HuH-7 (cell line): ENCODE results near the gene HOXD11.
A peak's percentile ranks its signal among the peaks of the same experiment; 100 is the strongest.

Source experiments
- DNase-seq: peaks from one replicate; pipeline ENCODE4 v3.0.0; 2011; ENCODE audit warnings: low spot score

Gene HOXD11

DNA sequence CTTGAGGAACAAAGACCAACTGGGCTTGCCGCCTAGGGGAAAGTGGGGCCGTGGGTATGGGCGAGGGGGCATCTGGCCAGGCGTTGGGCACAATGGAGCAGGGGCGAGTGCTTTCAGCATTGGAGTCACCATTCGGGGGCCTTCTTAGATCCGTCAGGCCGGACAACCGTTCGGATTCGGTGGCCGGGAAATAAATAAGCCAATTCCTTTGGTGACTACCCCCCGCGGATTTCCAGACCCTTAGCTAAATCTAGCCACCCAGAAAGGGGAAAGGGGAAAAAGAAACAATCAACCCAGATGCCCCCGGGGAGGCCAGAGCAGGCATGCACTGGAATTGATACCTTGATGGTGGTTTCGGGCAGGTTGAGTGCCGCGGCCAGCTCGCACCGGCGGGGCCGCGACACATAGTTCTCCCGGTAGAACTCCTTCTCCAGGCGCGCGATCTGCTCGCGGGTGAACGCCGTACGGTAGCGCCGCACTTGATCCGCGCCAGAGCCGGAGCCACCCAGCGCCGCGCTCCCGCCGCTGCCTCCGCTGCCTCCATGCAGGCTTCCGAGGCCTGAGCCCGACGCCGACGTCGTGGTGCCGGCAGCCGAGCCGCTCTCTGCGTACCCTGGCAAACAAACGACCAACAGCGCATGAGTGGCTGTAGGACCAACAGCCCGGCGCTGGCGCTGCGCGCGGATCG, 25.1 kb upstream of the HOXD11 start:
- DNase-seq: no peak

DNA sequence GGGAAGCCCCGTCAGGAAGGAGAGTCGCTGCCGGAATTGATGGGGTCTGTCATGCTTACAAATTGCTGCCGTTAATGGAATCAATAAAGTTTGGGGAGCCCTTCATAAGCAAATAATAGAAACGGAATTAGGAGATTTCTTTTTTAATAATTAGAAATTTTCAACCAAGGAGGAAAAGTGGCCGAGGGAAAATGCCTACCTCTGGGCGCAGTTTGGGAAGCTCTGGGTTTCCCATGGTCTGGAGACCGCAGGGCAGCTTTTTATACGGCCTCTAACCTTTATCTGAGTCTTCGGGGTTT, 24.6 kb upstream of the HOXD11 start:
- DNase-seq: no peak

DNA sequence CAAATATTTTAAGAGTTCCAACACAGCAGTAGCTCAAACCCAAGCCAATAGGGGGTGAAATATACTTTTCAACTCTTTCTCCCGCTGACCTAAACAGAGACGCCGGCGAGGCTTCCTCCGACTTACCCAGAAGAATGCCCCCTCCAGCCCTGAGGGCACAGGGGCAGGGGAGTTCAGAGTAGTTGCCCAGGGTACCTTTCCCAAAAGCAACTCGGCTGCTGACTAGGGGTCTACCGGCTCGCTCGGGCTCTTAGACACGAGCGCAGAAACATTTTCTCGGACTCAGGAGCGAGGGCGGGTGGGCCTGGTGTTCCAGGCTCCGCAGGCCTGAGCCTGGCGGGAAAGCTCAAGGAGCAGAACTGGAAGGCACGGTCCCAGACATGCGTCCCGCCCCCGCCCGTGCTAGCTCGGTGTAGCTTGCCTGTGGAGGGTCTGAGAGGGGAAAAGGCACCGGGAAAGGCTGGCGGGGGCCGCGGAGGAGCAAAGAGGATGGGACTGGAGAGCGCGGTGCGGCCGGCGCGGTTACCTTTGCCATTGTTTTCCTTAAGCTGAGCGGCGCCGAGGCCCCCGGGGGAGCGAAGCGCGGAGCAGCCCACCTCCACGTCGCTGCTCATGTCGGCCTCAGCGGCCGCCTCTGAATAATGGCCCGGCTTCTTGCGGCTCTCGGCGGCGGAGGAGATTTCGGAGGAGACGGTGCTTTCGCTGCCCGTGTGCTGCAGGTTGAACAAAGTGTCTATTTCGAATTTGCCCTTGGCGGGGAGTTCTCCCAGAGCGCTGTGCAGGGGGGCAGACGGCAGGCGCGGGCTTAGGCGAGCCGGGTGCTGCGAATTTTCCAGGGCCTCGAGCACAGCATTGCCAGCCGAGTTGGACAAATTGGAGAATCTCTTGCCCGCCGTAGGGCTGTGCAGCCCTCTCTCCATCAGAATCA, 24.0 kb upstream of the HOXD11 start:
- DNase-seq: no peak

DNA sequence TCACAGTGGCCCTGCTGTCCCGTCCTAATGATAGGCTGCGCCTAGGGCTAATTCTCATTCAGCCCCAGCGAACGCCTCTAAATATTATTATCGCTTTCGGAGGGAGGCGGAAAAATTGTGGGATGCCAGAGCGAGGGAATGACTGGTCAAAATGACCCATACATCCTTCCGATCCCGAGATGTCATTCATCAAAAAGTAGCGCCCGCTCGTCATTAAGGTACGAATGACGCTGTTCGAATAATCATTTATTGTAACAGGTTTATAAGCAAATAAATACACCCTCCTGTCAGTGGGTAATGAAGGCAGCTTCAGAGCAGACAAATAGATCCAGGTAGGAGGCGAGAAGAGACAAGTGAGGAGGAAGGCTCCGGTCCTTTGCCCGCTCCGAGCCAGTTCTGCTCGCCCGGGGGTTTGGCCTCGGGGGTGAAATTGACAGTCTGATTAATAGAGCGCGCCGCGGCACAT, 23.3 kb upstream of the HOXD11 start, which contains the start of gene EVX2:
Gene EVX2 (minus strand): TSS at position 167 of the 466 bp plus-strand sequence. CDS start 186 bp downstream, outside the sequence.
- no peak for DNase-seq

DNA sequence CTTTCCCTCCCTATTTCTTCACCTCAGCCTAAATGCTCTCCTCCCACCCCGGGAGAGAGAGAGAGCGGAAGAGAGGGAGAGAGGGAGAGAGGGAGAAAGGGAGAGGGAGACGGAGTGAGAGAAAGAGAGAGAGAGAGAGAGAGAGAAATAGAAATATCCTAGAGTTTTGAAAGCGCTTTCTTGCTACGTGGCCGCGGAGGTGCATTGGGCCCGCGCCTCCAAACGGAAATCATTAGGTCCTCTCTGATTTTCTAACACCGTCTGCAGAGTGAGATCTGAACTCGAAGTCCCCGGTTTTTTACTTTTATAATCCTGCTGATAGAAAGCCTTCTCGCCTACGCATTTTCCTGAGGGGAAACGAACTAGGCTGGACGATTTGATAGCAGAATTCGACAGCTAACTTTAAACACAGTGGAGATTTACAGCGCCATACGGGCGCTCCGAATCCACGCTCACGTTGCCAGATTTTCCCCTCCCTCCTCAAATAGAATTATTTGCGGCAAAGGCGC, 22.4 kb upstream of the HOXD11 start:
- no peak for DNase-seq

DNA sequence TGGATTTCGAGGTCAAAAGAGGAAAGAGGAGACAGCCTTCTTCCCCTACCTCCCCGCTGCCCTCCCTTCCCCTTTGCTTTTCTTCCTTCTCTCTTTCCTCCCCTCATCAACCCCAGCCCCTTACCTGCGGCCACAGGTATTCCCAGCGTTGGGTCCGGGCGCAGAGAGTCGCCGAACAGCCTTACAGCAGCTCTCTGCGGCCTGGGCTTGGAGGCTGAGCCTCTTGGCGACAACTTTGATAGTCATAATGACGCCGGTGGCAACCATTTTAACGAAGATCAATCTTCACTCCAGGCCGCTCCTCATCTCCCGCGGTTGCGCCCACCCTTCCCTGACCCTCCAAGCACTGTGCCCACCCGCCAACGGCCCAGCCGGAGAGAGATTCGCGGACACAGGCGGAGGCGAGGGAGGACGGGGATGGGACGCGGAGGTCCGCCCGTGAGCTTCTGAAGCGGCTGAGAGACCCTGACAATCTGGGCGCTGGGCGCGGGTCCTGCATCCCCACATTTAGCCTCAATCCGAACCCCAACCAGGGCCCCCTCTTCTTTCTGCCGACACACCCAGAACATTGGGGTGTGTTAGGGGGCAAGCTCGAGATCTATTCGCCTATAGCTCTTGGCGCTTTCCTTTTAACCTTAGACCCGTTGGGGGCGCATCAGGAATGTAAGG, 21.8 kb upstream of the HOXD11 start:
- DNase-seq: no peak

DNA sequence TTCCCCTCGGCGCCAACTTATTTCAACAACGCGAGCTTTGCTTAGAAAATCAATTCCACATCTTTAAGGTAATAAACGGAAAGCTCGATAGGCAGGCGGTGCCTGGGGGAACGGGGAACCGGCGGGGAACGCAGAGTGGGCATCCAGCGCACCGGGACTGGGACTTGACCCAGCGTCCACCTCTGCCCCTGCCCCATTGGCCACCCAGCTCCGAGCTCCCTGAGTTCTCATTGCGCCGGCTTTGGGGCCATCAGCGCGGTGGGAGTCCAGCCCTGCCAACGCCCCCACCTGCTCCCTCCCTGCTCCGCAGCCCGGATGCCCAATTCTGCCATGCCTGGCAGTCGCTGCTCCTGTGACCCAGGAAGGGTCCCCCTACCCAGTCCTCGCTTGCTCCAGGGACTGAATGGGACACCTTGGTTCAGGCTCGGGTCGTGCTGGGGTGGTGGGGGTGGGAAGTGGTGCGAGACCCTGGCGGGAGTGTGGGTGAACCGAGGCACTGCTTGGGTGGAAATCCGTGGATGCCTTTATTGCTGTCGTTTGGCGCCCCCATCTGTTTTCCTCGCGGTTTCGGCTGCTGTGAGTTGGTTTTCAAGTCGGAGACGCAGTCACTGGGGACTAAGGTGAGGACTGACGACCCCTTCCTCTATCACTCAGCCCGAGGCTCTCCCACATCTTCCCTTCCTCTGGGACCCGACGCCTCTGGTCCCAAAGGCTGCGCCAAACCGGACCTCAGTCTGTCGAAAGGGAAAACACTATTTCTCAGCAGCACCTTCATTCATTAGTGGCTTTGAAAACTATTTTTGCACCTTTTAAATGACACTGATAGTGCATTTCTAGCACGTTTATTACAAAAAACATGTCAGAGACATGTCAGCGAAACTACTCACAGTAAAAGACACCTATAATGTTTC, 21.0 kb upstream of the HOXD11 start:
- DNase-seq: peak; percentile 89

DNA sequence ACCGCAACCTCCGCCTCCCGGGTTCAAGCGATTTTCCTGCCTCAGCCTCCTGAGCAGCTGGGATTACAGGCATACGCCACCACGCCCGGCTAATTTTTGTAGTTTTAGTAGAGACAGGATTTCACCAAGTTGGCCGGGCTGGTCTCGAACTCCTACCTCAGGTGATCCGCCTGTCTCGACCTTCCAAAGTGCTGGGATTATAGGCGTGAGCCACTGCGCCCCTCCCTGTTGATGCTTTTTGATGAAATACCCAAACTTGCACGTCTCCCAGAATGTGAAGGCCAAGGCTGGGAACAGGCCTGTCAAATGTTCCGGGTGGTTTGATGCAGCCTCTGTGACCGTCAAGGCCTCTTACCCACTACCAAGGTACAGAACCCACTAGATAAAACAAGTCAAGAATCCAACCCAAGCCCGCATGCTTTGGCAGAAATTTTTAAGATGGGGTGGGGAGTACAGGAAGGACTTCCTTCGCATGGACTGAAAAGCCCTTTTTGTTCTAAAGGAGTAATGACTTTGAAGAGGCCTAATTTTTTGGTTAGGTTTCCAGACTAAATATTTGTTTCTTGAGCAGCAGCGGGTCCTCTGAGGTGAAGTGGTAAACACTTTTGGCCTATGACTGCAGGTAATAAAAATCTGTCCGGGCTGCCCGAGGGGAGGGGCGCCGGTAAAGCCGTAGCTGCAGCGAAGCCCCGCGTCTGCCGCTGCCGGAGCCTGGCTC, 19.6 kb upstream of the HOXD11 start:
- DNase-seq: no peak

DNA sequence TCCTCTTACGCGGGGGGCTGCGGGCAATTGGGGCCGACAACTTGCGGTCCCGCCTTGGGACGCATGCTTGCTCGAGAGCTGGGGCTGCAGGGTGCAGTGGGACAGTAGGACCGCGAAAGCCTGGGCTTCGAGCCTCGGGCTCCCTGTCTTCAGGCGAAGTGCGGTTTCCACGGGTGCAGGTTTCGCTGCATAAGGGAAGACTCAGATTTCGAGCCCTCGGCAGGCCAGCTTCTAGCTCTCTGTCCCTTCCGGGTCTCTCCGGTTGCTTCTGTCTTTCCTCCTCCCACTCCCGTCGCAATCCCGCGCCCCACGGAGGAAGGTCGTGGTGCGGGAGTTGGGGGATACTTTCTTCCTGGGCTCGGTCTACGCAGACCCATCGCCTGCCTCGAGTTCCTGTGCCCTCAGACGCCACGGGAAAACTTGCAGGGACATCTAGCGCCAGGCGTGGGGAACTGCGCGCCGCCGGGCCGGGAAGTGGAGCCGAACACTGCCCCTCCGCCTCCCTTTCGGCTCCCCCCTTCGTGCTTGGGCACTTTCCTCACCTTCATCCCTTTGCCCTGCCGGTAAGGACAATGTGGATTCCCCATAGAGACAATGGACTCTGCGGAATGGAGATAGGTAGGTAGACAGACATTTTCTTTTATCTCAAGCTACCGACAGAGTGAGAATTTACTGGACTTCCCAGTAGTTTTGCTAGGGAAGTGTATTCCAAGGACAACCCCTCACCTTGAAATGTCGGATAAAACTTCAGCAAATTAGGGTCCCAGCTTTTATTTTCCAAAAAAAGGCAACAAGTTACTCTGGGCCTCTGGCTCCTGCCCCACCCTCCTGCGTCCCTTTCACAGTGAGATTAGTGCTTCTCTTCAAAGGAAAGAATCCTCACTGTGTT, 18.8 kb upstream of the HOXD11 start:
- peak; percentile 96 for DNase-seq

DNA sequence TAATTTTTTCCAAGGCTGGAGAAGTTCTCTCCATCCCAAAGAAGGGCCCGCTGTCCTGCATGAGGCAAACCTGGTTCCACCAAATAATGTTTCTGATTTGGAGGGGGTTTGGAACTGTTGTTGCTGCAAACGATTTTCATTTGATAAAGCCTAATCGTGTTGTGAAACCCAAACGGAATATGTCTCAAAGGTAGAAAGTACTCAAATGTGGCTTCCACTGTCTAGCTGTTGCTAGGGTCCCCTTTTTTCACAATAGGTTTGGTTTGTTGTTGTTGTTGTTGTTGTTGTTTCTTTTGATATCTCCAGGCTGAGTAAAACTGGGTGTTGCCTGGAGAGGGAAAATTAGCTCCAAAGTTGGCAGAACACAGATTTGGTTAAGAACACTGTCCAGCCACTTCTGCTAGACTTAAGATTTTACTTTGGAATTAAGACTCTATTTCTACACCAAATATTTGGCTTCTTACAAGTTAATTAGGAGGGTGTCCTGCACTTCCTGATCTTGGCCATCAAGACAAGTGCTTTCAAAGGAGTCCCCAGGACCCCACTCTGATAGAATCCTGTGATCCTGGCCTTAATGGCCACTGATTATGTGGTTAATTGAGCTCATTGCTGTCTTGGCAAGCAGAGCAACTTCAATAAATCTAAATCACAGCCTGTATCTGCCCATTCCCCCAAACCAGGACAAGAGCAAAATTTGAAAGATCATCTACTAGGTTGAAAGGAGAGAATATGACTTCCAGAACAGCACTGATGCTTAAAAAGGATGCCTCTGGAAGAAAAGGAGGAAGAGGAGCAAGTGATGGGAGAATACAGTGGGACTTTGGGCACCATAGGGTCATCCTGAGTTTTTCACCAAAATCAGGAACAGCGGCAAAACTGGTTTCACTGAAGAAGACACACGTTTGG, 17.9 kb upstream of the HOXD11 start:
- DNase-seq: no peak

DNA sequence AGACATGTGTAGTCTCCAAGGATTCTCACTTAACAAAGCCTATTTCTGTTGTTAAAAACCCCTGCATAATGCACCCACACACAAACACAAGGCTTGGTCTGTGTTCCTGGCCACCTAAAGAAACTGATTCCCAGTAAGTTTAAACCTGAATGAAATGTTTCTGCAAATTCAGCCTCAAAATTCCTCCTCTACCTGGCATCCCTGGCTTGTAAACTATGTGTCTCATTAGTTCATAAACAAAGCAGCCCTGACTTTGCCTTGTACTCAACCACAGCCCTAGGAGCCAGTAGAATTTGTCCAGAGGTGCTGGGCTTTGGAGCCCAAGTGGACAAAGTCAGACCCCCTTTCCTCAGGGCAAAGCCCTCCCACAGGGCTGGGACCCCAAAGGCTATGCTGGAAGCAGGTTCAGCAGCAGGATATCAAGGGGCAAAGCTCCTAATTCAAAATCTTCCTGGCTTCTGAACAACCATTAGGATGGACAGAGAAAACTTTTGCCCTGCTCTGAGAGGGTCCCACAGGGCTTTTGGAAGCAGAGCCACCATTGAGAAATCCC, 17.2 kb upstream of the HOXD11 start:
- no peak for DNase-seq

DNA sequence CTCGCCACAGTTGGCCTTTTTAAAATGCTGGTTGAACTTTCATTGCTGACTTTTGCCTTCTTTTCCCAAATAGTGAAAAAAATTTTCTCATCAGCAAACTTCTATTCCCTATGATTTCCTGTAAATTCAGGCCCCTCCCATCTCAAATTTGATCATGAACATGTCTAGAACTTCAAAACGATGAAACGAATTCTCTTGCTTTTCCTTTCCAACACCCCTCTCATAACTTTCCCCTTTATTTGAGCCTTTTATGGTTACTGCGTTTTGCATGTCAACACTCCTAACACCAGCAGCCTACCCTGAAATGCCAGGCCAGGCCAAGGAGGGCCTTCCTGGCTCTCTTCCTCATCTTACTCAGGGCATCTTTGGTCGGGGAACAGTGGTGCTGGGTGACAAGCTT, 16.2 kb upstream of the HOXD11 start:
- no peak for DNase-seq

DNA sequence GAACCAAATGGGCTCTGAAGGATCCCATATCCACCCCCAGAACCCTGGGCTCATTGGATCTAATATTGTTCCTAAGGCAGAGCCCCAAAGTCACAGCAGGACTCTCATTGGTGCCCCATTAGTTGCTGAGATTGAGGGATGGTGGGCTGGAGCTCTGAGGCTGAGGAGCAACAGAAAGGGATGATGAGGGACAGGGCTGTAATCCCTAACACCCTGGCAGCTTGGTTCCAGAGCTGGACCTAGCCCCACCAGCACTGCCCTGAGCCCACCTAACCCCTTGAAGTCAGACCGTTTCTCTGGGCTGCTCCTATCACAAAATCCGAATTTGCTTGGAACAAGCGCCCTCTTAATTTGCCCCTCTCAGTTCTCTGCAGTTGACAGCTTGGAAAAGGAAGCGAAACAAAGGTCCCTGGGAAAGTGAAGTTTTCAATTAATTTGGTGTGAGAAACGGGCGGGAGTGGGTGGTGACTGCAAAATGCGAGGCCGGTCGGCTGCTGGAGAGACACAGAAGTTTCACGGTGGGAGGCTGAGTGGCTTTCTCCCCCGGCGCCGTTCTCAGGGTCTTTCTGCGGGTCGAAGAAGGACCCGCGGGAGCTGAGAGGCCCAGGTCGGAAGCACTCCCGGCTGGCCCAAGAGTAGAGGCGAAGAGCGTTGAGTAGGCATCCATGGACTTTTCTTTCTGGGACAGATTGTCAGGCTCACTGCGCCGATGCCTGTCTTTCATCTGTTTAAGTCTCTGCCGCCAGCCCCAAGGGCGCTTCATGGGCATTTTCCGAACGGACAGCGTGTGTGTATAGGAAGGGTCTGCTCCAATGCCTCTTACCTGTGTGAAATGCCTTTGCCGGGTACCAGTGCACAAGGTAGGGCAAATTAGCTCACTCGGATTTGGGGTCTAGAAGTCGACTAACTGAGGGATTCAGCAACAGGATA, 15.5 kb upstream of the HOXD11 start:
- no peak for DNase-seq

DNA sequence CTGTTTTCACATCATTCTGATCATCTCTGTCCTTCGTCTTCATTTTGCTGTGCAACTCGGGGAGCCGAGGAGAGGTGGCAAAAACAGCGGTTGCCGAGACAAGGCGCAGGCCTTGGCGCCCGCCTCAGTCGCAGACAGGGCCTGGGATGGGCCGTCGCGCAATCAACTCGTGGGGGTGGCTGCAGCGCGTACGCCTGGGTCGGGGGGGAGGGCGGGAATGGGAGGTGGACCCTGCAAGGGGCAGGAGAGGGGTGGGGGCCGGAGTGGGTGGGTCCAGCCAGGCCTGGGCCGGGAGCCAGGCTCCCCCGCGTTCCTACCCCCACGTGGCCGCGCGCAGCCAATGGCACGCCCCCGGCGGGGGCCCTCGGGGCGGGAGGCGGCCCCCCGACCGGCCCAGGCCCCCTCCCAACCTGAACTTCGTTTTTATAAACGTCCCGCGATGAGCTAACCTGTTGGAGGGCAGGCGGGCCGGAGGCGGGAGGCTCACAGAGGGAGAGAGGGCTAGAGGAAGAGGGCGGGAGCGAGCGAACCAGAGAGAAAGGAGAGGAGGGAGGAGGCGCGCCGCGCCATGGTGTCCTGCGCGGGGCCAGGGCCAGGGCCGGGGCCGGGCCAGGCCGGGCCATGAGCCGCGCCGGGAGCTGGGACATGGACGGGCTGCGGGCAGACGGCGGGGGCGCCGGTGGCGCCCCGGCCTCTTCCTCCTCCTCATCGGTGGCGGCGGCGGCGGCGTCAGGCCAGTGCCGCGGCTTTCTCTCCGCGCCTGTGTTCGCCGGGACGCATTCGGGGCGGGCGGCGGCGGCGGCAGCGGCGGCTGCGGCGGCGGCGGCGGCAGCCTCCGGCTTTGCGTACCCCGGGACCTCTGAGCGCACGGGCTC, 14.6 kb upstream of the HOXD11 start, which contains the start of gene HOXD13:
Gene HOXD13 (plus strand): TSS at position 452 of the 875 bp plus-strand sequence. CDS start 170 bp downstream, at position 622.
- no peak for DNase-seq

DNA sequence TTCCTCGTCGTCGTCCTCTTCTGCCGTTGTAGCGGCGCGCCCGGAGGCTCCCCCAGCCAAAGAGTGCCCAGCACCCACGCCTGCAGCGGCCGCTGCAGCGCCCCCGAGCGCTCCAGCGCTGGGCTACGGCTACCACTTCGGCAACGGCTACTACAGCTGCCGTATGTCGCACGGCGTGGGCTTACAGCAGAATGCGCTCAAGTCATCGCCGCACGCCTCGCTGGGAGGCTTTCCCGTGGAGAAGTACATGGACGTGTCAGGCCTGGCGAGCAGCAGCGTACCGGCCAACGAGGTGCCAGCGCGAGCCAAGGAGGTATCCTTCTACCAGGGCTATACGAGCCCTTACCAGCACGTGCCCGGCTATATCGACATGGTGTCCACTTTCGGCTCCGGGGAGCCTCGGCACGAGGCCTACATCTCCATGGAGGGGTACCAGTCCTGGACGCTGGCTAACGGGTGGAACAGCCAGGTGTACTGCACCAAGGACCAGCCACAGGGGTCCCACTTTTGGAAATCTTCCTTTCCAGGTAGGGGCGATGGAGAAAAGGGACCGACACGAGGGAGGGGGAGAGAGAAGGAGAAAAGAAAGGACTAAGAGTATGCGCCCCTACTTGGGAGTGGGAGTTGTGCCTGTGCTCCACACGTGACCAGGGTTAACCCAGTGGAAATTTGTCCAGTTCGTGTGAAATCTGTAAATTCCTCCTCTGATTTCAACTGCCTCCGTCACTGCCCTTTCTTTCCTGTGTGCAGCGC, 13.8 kb upstream of the HOXD11 start:
- peak; percentile 62 for DNase-seq
